HepG2 (cell line): Measurements from ENCODE around the gene HDHD3. TPM values are rescaled to one million over a fixed set of nuclear protein-coding genes. Genes with fewer than 3 reads are reported as not detected.

Experiments used
- ARNT ChIP-seq: fragments of 450-650 bp; IDR thresholded peaks from 2 replicates; pipeline ENCODE4 v1.6.1; 2017
- CCDC6 ChIP-seq: sonication (generic); formaldehyde crosslinking; IDR thresholded peaks from 2 replicates; pipeline ENCODE4 v1.8.1; 2022; ENCODE audit warnings: mild to moderate bottlenecking, missing genetic modification reagents, moderate library complexity
- CENPX ChIP-seq: sonication (generic); formaldehyde crosslinking; IDR thresholded peaks from 2 replicates; pipeline ENCODE4 v1.9.0; 2021; ENCODE audit warnings: mild to moderate bottlenecking, missing genetic modification reagents, moderate library complexity
- FOSL2 ChIP-seq: sonication (generic); formaldehyde crosslinking; IDR thresholded peaks from 2 replicates; pipeline ENCODE4 v1.4.0; 2020; ENCODE audit warnings: missing genetic modification reagents
- HNF1A ChIP-seq, 2 experiments: sonication (generic) in 1 of 2; formaldehyde crosslinking in 1 of 2; IDR thresholded peaks; 2 replicates each; pipeline versions ENCODE4 v1.4.0 to v1.6.1; 2016 to 2020; ENCODE audit warnings: borderline replicate concordance in 1 of 2, low read depth in 1 of 2, mild to moderate bottlenecking in 1 of 2, missing genetic modification reagents in 1 of 2
- HNRNPH1 ChIP-seq: fragments of 200-400 bp; formaldehyde crosslinking; optimal IDR thresholded peaks from 2 replicates; pipeline ENCODE3; 2017; ENCODE audit warnings: mild to moderate bottlenecking, low read depth, low read length
- ISL2 ChIP-seq: sonication (generic); formaldehyde crosslinking; IDR thresholded peaks from 2 replicates; pipeline ENCODE4 v1.5.0; 2020; ENCODE audit warnings: missing genetic modification reagents
- KLF9 ChIP-seq: IDR thresholded peaks from 2 replicates; pipeline ENCODE4 v1.6.1; 2016; ENCODE audit warnings: low read depth
- LRRFIP1 ChIP-seq: sonication (generic); formaldehyde crosslinking; conservative IDR thresholded peaks from 2 replicates; pipeline ENCODE4 v1.4.0; 2020; ENCODE audit warnings: missing genetic modification reagents
- MAFG ChIP-seq: sonication (generic); formaldehyde crosslinking; IDR thresholded peaks from 2 replicates; pipeline ENCODE4 v1.5.1; 2020; ENCODE audit warnings: mild to moderate bottlenecking, missing genetic modification reagents
- NFE2L2 ChIP-seq: fragments of 150-350 bp; IDR thresholded peaks from 2 replicates; pipeline ENCODE4 v1.6.1; 2014; ENCODE audit warnings: low read length
- NR1H2 ChIP-seq: sonication (generic); formaldehyde crosslinking; IDR thresholded peaks from 2 replicates; pipeline ENCODE4 v1.8.1; 2022; ENCODE audit warnings: low read depth, missing genetic modification reagents, borderline replicate concordance
- POLR2AphosphoS5 ChIP-seq: IDR thresholded peaks from 2 replicates; pipeline ENCODE4 v1.6.1; 2012; ENCODE audit warnings: low read depth, low read length
- SCMH1 ChIP-seq: sonication (generic); formaldehyde crosslinking; IDR thresholded peaks from 2 replicates; pipeline ENCODE4 v1.9.0; 2021; ENCODE audit warnings: missing genetic modification reagents, mild to moderate bottlenecking, borderline replicate concordance
- SUZ12 ChIP-seq: fragments of 150-350 bp; IDR thresholded peaks from 2 replicates; pipeline ENCODE4 v1.6.1; 2014; ENCODE audit warnings: low read depth, low read length
- SYNCRIP ChIP-seq: fragments of 200-400 bp; formaldehyde crosslinking; IDR thresholded peaks from 2 replicates; pipeline ENCODE4 v1.6.1; 2018; ENCODE audit warnings: mild to moderate bottlenecking, low read depth, low read length; ENCODE audit not compliant: insufficient read depth
- TAF1 ChIP-seq: sonication (generic); formaldehyde crosslinking; IDR thresholded peaks from 2 replicates; pipeline ENCODE4 v1.4.0; 2020; ENCODE audit warnings: missing genetic modification reagents
- ZNF10 ChIP-seq: sonication (generic); formaldehyde crosslinking; IDR thresholded peaks from 2 replicates; pipeline ENCODE4 v1.4.0; 2020; ENCODE audit warnings: mild to moderate bottlenecking, low read depth, missing genetic modification reagents, borderline replicate concordance
- ZNF253 ChIP-seq: sonication (generic); formaldehyde crosslinking; IDR thresholded peaks from 2 replicates; pipeline ENCODE4 v1.8.0; 2022; ENCODE audit warnings: mild to moderate bottlenecking, missing genetic modification reagents, borderline replicate concordance
- ZNF256 ChIP-seq: sonication (generic); formaldehyde crosslinking; conservative IDR thresholded peaks from 2 replicates; pipeline ENCODE4 v1.4.0; 2020; ENCODE audit warnings: missing genetic modification reagents
- ZNF34 ChIP-seq: sonication (generic); formaldehyde crosslinking; IDR thresholded peaks from 2 replicates; pipeline ENCODE4 v1.4.0; 2020; ENCODE audit warnings: mild to moderate bottlenecking, missing genetic modification reagents, borderline replicate concordance
- ZNF432 ChIP-seq: sonication (generic); formaldehyde crosslinking; IDR thresholded peaks from 2 replicates; pipeline ENCODE4 v1.5.0; 2020; ENCODE audit warnings: missing genetic modification reagents, mild to moderate bottlenecking, borderline replicate concordance
- ZNF530 ChIP-seq: sonication (generic); formaldehyde crosslinking; IDR thresholded peaks from 2 replicates; pipeline ENCODE4 v1.5.0; 2020; ENCODE audit warnings: low read depth, mild to moderate bottlenecking, missing genetic modification reagents
- ZNF547 ChIP-seq: sonication (generic); formaldehyde crosslinking; IDR thresholded peaks from 2 replicates; pipeline ENCODE4 v1.5.1; 2020; ENCODE audit warnings: mild to moderate bottlenecking, missing genetic modification reagents
- ZNF615 ChIP-seq: sonication (generic); formaldehyde crosslinking; IDR thresholded peaks from 2 replicates; pipeline ENCODE4 v1.5.0; 2020; ENCODE audit warnings: mild to moderate bottlenecking, missing genetic modification reagents, borderline replicate concordance
- ZNF709 ChIP-seq: sonication (generic); formaldehyde crosslinking; IDR thresholded peaks from 2 replicates; pipeline ENCODE4 v1.5.0; 2020; ENCODE audit warnings: mild to moderate bottlenecking, missing genetic modification reagents
- polyA plus RNA-seq, 8 experiments: library from polyadenylated mRNA; depleted of rRNA in 3 of 8; stranded (reverse) in 7 of 8; unstranded in 1 of 8; fragments of >200 nt; fragmentation: Illumina TruSeq in 4 of 8; extraction: Trizol in 4 of 8; gene quantifications; 2 replicates each; pipeline versions ENCODE4 v1.2.1 to v1.2.3, GENCODE V29; 2011 to 2016; ENCODE audit warnings: low read depth in 4 of 8, missing spikeins in 1 of 8, mixed read lengths in 1 of 8; ENCODE audit not compliant: insufficient read depth in 1 of 8
- total RNA-seq, 5 experiments: library from RNA; depleted of rRNA; stranded (reverse); fragments of >200 nt; fragmentation: Illumina TruSeq; extraction: Trizol; gene quantifications; 2 replicates each; pipeline ENCODE4 v1.2.3, GENCODE V29; 2016; ENCODE audit warnings: low read depth in 1 of 5

The HDHD3 gene
- total and polyA plus RNA-seq, 2 of the 13 experiments (the other 11 are each of a cell fraction or from before 2014, with no cell fraction given), result 23.1 to 38.5 TPM

GRCh38 chr9:113387560-113388230 is 10.9 kb upstream of the HDHD3 start (continued):
- peak; percentile 94 for TF ChIP-seq HNF1A (IDR thresholded peaks at IDR 0.05; ENCODE audit: low read depth)
- TF ChIP-seq HNF1A (CRISPR knock-in tag; IDR thresholded peaks at IDR 0.05; ENCODE audit: borderline replicate concordance), result peak; percentile 95
- TF ChIP-seq ZNF615 (CRISPR knock-in tag), result no peak
- TF ChIP-seq HNRNPH1, result no peak
- no peak for TF ChIP-seq ZNF432
- TF ChIP-seq ZNF34, result no peak
- no peak for TF ChIP-seq SCMH1 (CRISPR knock-in tag)
- no peak for TF ChIP-seq NR1H2 (CRISPR knock-in tag)
- peak; percentile 54; the same call in 1 of the 2 replicates for TF ChIP-seq POLR2AphosphoS5
- peak; percentile 52 for TF ChIP-seq FOSL2
- no peak for TF ChIP-seq ZNF10 (CRISPR knock-in tag)
- TF ChIP-seq TAF1 (CRISPR knock-in tag), result peak; percentile 73
- no peak for TF ChIP-seq ZNF253
- 0 out of 2 replicates have a peak, but pooled peaks have one; percentile 10 for TF ChIP-seq ZNF547 (CRISPR knock-in tag)
- TF ChIP-seq SUZ12, result no peak
- TF ChIP-seq ZNF709 (CRISPR knock-in tag), result no peak
- peak; percentile 49; the same call in 1 of the 2 replicates for TF ChIP-seq KLF9 (CRISPR knock-in tag)
- no peak; the same call in 1 of the 2 replicates for TF ChIP-seq ZNF256
- no peak for TF ChIP-seq LRRFIP1
- no peak for TF ChIP-seq ZNF530 (CRISPR knock-in tag)
- peak; percentile 70; the same call in 1 of the 2 replicates for TF ChIP-seq ISL2 (CRISPR knock-in tag)
- no peak for TF ChIP-seq ARNT
- TF ChIP-seq SYNCRIP, result no peak
- TF ChIP-seq CCDC6 (CRISPR knock-in tag), result peak; percentile 31; the same call in 1 of the 2 replicates
- no peak for TF ChIP-seq CENPX (CRISPR knock-in tag)
- no peak for TF ChIP-seq NFE2L2
- TF ChIP-seq MAFG, result no peak
